Endothelial cell of umbilical vein (primary cell): ENCODE measurements around the gene OR10A2. TPM values are rescaled to one million over a fixed set of nuclear protein-coding genes. Genes with fewer than 3 reads are reported as not detected.

Experiments
- BruUV-seq: library from RNA; stranded (reverse); fragments of 400-500 nt; replicated peaks from 2 replicates; lab custom pipeline; 2021; lab: Mats Ljungman, UMichigan
- CTCF ChIA-PET: fragments of 300-600, 350-600 bp; sonication (Branson Sonifier 250); formaldehyde crosslinking; loops from one replicate; lab custom pipeline; 2021; ENCODE audit warnings: antibody characterized with exemption, inconsistent platforms; lab: Charles Lee
- POLR2A ChIA-PET: fragments of 300-600, 350-600 bp; sonication (Branson Sonifier 250); formaldehyde crosslinking; loops from one replicate; lab custom pipeline; 2021; ENCODE audit warnings: antibody characterized with exemption, inconsistent platforms; lab: Charles Lee
- DNase-seq: peaks from one replicate; pipeline ENCODE4 v3.0.0-alpha.2; 2011; ENCODE audit warnings: low read depth, low spot score
- FAIRE-seq: peaks from 2 replicates; lab custom pipeline; 2011; peaks lifted over from hg19 to GRCh38; lab: Jason Lieb, UNC
- H2AFZ ChIP-seq: 2 replicates; pipeline ENCODE4 v1.6.0; 2012; ENCODE audit warnings: low read depth, low read length, control low read depth, inconsistent platforms
- H3K27ac ChIP-seq: 2 replicates; pipeline ENCODE4 v1.5.1; 2011; ENCODE audit warnings: low read depth, mild to moderate bottlenecking, control low read depth, low read length, moderate library complexity; ENCODE audit not compliant: insufficient read depth
- H3K27me3 ChIP-seq, 2 experiments: 2 replicates each; pipeline versions ENCODE4 v1.6.0 to v1.6.1; 2011; ENCODE audit warnings: low read length in 2 of 2, mixed read lengths in 1 of 2; ENCODE audit not compliant: control insufficient read depth in 2 of 2, insufficient read depth in 2 of 2
- H3K36me3 ChIP-seq, 2 experiments: 2 replicates in 1 of 2; 3 replicates in 1 of 2; pipeline ENCODE4 v1.5.1; 2011; ENCODE audit warnings: low read length in 2 of 2, mild to moderate bottlenecking in 1 of 2, moderate library complexity in 1 of 2; ENCODE audit not compliant: control insufficient read depth in 2 of 2, insufficient read depth in 2 of 2; ENCODE audit errors: extremely low read depth in 1 of 2
- H3K4me1 ChIP-seq: 3 replicates; pipeline ENCODE4 v1.5.1; 2011; ENCODE audit warnings: mild to moderate bottlenecking, low read length; ENCODE audit not compliant: control insufficient read depth, insufficient read depth; ENCODE audit errors: extremely low read depth
- H3K4me2 ChIP-seq: 2 replicates; pipeline ENCODE4 v1.6.1; 2011; ENCODE audit warnings: low read length, control low read depth, mixed read lengths; ENCODE audit not compliant: insufficient read depth
- H3K4me3 ChIP-seq, 3 experiments: fragments of 200-600 bp in 1 of 3; sonication (generic), shearing (Covaris generic) in 1 of 3; replicated peaks in 1 of 3; 2 replicates each; pipeline ENCODE4 v1.5.1; 2011 to 2016; ENCODE audit warnings: control low read depth in 3 of 3, low read length in 3 of 3, mild to moderate bottlenecking in 2 of 3, inconsistent platforms in 1 of 3, low read depth in 1 of 3, moderate library complexity in 1 of 3; ENCODE audit not compliant: insufficient read depth in 1 of 3
- H3K79me2 ChIP-seq: 2 replicates; pipeline ENCODE4 v1.6.0; 2012; ENCODE audit warnings: low read length, inconsistent platforms; ENCODE audit not compliant: control insufficient read depth, insufficient read depth
- H3K9ac ChIP-seq: replicated peaks from 2 replicates; pipeline ENCODE3; 2011; ENCODE audit warnings: low read length, control low read depth; ENCODE audit not compliant: insufficient read depth; ENCODE audit errors: extremely low read depth
- H3K9me1 ChIP-seq: replicated peaks from 3 replicates; pipeline ENCODE4 v1.6.0; 2011; ENCODE audit warnings: mild to moderate bottlenecking, low read length; ENCODE audit not compliant: control insufficient read depth, insufficient read depth; ENCODE audit errors: extremely low read depth
- H3K9me3 ChIP-seq: replicated peaks from 2 replicates; pipeline ENCODE4 v1.5.1; 2012; ENCODE audit warnings: low read length, inconsistent platforms; ENCODE audit not compliant: control insufficient read depth, insufficient read depth
- H4K20me1 ChIP-seq: replicated peaks from 2 replicates; pipeline ENCODE3; 2011; ENCODE audit warnings: mild to moderate bottlenecking, low read length; ENCODE audit not compliant: control insufficient read depth, insufficient read depth; ENCODE audit errors: extremely low read depth
- CTCF ChIP-seq, 2 donors: IDR thresholded peaks; 1 replicate in 1 of 2; 2 replicates in 1 of 2; pipeline ENCODE4 v1.5.1; 2011; ENCODE audit warnings: low read length in 2 of 2, mild to moderate bottlenecking in 2 of 2, moderate library complexity in 2 of 2, control low read depth in 1 of 2, inconsistent platforms in 1 of 2, low read depth in 1 of 2; ENCODE audit not compliant: insufficient read depth in 1 of 2; ENCODE audit errors: extremely low read depth in 1 of 2
- EZH2 ChIP-seq: IDR thresholded peaks from 2 replicates; pipeline ENCODE4 v1.6.1; 2012; ENCODE audit warnings: borderline replicate concordance, low read depth, mild to moderate bottlenecking, moderate library complexity, low read length, inconsistent platforms; ENCODE audit not compliant: severe bottlenecking
- FOS ChIP-seq: IDR thresholded peaks from 2 replicates; pipeline ENCODE4 v1.6.1; 2011; ENCODE audit warnings: mild to moderate bottlenecking, low read length, moderate library complexity, borderline replicate concordance; ENCODE audit not compliant: insufficient read depth
- GATA2 ChIP-seq: IDR thresholded peaks from 2 replicates; pipeline ENCODE4 v1.7.0; 2011; ENCODE audit warnings: low read depth, mild to moderate bottlenecking, moderate library complexity, mixed read lengths, low read length; ENCODE audit not compliant: insufficient read length, insufficient read depth
- JUN ChIP-seq: IDR thresholded peaks from 2 replicates; pipeline ENCODE4 v1.6.1; 2011; ENCODE audit warnings: borderline replicate concordance, low read depth; ENCODE audit not compliant: insufficient read length, insufficient read depth
- MAX ChIP-seq: IDR thresholded peaks from 2 replicates; pipeline ENCODE4 v1.6.1; 2011; ENCODE audit not compliant: insufficient read depth, insufficient read length
- MYC ChIP-seq: IDR thresholded peaks from one replicate; pipeline ENCODE4 v1.6.1; 2011; ENCODE audit warnings: mild to moderate bottlenecking, low read depth, low read length
- POLR2A ChIP-seq: IDR thresholded peaks from 2 replicates; pipeline ENCODE4 v1.6.1; 2012; ENCODE audit warnings: low read depth, mild to moderate bottlenecking, control low read depth, low read length
- POLR2AphosphoS5 ChIP-seq: IDR thresholded peaks from 2 replicates; pipeline ENCODE4 v1.6.1; 2012; ENCODE audit warnings: low read depth, mild to moderate bottlenecking, control low read depth, low read length, moderate library complexity; ENCODE audit not compliant: insufficient read depth
- dilution Hi-C: fragments of 300-500 bp; cut with MboI; formaldehyde crosslinking; loops from one replicate; pipeline ENCODE4 v1.15.0; 2019; ENCODE audit warnings: low sequenced_read_pairs; ENCODE audit not compliant: extremely low pct_ligation_motif_present
- intact Hi-C: fragments of 100-400 bp; cut with micrococcal nuclease; formaldehyde crosslinking; loops from one replicate; pipeline ENCODE4 v1.10.0; 2022
- polyA plus RNA-seq, 4 experiments: library from polyadenylated mRNA; depleted of rRNA in 3 of 4; stranded (reverse) in 3 of 4; unstranded in 1 of 4; fragments of >200 nt; gene quantifications; 2 replicates each; pipeline versions ENCODE4 v1.2.1 to v1.2.3, GENCODE V29; 2011 to 2012; ENCODE audit warnings: missing spikeins in 1 of 4
- total RNA-seq: library from RNA; stranded (reverse); gene quantifications from 2 replicates; pipeline ENCODE4 v1.2.3, GENCODE V29; 2021

Gene OR10A2
- total and polyA plus RNA-seq, 2 donors (not counting 3 experiments of a cell fraction or from before 2014, with no cell fraction given): not detected

- no peak for FAIRE-seq
- Histone ChIP-seq H3K9ac (no peak overlapping the region), H3K9me1 (no peaks in the 10 kb centered on the region), H2AFZ (no peak overlapping the region), H3K27ac (no peak overlapping the region), H3K4me3 (no peak overlapping the region), H3K9me3 (no peaks in the 10 kb centered on the region), H3K79me2 (no peaks in the 10 kb centered on the region), H3K4me2 (no peak overlapping the region), H3K36me3 (no peaks in the 10 kb centered on the region), H3K27me3 (no peaks in the 10 kb centered on the region), H3K4me1 (no peaks in the 10 kb centered on the region), H4K20me1 (no peaks in the 10 kb centered on the region)
- CTCF ChIA-PET: interaction anchor here (1.0 to 3.8 kb wide), 3 partner anchors 9 to 69 kb away, joined by 3 to 27 read pairs (median 3); no protein-coding TSS in a partner anchor
- POLR2A ChIA-PET: no interaction called here
- intact Hi-C loops: no loop called here
- no peak for DNase-seq
- BruUV-seq: no TSS peak
- TF ChIP-seq CTCF (IDR thresholded peaks at IDR 0.05; ENCODE audit: extremely low read depth in 1 of 2, insufficient read depth in 1 of 2, low read depth in 1 of 2, low read length in 2 of 2): no peak
- no peak for TF ChIP-seq MAX
- TF ChIP-seq JUN: no peak
- no peak for TF ChIP-seq FOS
- TF ChIP-seq MYC: no peak
- TF ChIP-seq EZH2: no peak
- TF ChIP-seq POLR2A: no peak
- TF ChIP-seq POLR2AphosphoS5: no peak
- TF ChIP-seq GATA2: no peak
- dilution Hi-C loops: no loop called here
Measured at GRCh38 chr11:6824136-6824823, 38.6 kb upstream of the OR10A2 start.
